ENCODE data around the gene GRAMD1C.

Gene GRAMD1C

DNA sequence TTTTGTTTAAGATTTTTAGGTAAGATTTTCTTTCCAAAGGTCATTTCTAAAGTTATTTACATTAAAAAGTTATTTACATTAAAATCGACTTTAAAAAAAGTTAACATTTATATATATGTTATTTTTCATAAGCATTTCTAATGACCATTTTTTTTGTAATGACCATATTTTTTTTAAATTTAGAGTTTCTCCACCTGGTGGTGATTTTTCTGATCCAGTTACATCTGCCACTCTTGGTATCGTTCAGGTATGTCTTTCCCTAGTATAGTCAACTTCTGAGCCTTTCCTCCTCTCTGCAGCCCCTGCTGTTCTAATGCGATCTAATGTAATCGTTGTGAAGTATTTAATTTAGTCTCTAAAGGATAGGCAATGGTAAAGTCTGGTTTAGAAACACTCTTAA lies 42.9 kb upstream of the GRAMD1C start:
- Histone ChIP-seq H3K4me3 (ENCODE audit: insufficient read depth, low read length, poor library complexity, severe bottlenecking) (no peak overlapping the region), H3F3A (ENCODE audit: insufficient read depth) (no peaks in the 10 kb centered on the region), H2AFZ (ENCODE audit: low read depth, low read length, severe bottlenecking) (no peak overlapping the region), H3K27ac (ENCODE audit: low read depth, low read length) (no peak overlapping the region), H4K20me1 (ENCODE audit: low read depth, low read length) (no peaks in the 10 kb centered on the region), H3K9me2 (replicated peaks; ENCODE audit: insufficient read depth, low read length) (no peaks in the 10 kb centered on the region), H3K36me3 (ENCODE audit: low read length) (peaks cover 21% of the 10 kb centered on the region; the same call in 1 of the 2 replicates), H3K4me2 (ENCODE audit: low read depth, low read length, poor library complexity, severe bottlenecking) (no peak overlapping the region), H3K79me2 (ENCODE audit: insufficient read depth, low read length) (no peaks in the 10 kb centered on the region), H3K9ac (ENCODE audit: low read length) (no peak overlapping the region), H3K9me3 (ENCODE audit: insufficient read depth, low read length) (no peaks in the 10 kb centered on the region), H3K27me3 (ENCODE audit: low read length) (no peaks in the 10 kb centered on the region)
- TF ChIP-seq EZH2phosphoT487 (conservative IDR thresholded peaks at IDR 0.05; ENCODE audit: low read length): no peak
- TF ChIP-seq, protein P1, sequence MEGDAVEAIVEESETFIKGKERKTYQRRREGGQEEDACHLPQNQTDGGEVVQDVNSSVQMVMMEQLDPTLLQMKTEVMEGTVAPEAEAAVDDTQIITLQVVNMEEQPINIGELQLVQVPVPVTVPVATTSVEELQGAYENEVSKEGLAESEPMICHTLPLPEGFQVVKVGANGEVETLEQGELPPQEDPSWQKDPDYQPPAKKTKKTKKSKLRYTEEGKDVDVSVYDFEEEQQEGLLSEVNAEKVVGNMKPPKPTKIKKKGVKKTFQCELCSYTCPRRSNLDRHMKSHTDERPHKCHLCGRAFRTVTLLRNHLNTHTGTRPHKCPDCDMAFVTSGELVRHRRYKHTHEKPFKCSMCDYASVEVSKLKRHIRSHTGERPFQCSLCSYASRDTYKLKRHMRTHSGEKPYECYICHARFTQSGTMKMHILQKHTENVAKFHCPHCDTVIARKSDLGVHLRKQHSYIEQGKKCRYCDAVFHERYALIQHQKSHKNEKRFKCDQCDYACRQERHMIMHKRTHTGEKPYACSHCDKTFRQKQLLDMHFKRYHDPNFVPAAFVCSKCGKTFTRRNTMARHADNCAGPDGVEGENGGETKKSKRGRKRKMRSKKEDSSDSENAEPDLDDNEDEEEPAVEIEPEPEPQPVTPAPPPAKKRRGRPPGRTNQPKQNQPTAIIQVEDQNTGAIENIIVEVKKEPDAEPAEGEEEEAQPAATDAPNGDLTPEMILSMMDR (IDR thresholded peaks at IDR 0.05; ENCODE audit: insufficient read depth, low read length, poor library complexity, severe bottlenecking): no peak

DNA sequence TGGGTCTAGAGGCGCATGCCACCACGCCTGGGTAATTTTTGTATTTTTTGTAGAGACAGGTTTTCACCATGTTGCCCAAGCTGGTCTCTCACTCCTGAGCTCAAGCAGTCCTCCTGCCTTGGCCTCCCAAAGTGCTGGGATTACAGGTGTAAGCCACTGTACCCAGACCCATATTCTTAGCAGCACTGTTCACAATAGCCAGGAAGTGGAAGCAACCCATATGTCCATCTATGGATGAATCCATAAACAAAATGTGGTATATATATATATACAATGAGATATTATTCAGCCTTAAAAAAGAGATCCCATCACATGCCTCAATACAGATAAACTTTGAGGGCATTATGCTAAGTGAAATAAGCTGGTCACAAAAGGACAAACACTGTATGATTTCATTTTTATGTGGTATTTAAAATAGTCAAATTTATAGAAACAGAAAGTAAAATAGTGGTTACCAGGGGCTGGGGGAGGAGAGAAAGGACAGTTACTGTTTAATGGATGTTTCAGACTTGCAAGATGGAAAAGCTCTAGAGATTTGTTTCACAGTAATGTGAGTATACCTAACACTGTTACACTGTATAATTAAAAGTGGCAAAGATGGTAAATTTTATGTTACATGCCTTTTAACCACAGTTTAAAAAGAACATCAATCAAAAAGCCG lies 35.7 kb upstream of the GRAMD1C start:
- Histone ChIP-seq H3K9me3 (ENCODE audit: insufficient read depth, low read length) (no peaks in the 10 kb centered on the region), H3K27ac (ENCODE audit: low read depth, low read length) (no peak overlapping the region), H3K4me2 (ENCODE audit: low read depth, low read length, poor library complexity, severe bottlenecking) (no peak overlapping the region), H4K20me1 (ENCODE audit: low read depth, low read length) (no peaks in the 10 kb centered on the region), H3K79me2 (ENCODE audit: insufficient read depth, low read length) (no peaks in the 10 kb centered on the region), H3K9me2 (replicated peaks; ENCODE audit: insufficient read depth, low read length) (no peaks in the 10 kb centered on the region), H3F3A (ENCODE audit: insufficient read depth) (0 out of 2 replicates have a peak, but pooled peaks cover 6% of the 10 kb centered on the region), H3K36me3 (ENCODE audit: low read length) (peaks cover 30% of the 10 kb centered on the region; the same call in 1 of the 2 replicates), H3K4me3 (ENCODE audit: insufficient read depth, low read length, poor library complexity, severe bottlenecking) (no peak overlapping the region), H3K27me3 (ENCODE audit: low read length) (no peaks in the 10 kb centered on the region), H2AFZ (ENCODE audit: low read depth, low read length, severe bottlenecking) (no peak overlapping the region), H3K9ac (ENCODE audit: low read length) (no peak overlapping the region)
- no peak for TF ChIP-seq EZH2phosphoT487 (conservative IDR thresholded peaks at IDR 0.05; ENCODE audit: low read length)
- TF ChIP-seq, protein P1 (IDR thresholded peaks at IDR 0.05; ENCODE audit: insufficient read depth, low read length, poor library complexity, severe bottlenecking): no peak

DNA sequence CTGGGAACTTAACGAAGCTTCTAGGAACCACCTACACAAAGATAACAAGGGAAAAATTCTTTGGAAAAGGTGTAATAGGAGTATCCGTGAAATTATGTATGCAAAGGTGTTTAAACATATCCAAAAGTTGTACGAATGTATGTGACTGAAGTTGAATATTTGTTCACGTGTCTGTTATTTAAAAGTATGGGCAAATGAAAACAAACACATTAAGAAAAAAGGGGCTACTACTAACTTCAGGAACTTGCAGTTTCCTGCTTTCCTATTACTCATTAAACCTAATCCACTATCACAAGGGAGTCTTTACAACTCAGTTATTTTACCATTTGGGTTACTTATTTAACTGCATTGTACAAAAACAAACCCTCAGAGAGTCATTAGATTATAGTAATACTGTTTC lies 33.9 kb upstream of the GRAMD1C start:
- Histone ChIP-seq H3K9me2 (replicated peaks; ENCODE audit: insufficient read depth, low read length) (no peaks in the 10 kb centered on the region), H3F3A (ENCODE audit: insufficient read depth) (0 out of 2 replicates have a peak, but pooled peaks cover 6% of the 10 kb centered on the region), H2AFZ (ENCODE audit: low read depth, low read length, severe bottlenecking) (no peak overlapping the region), H3K27me3 (ENCODE audit: low read length) (no peaks in the 10 kb centered on the region), H3K4me2 (ENCODE audit: low read depth, low read length, poor library complexity, severe bottlenecking) (no peak overlapping the region), H3K4me3 (ENCODE audit: insufficient read depth, low read length, poor library complexity, severe bottlenecking) (no peak overlapping the region), H3K27ac (ENCODE audit: low read depth, low read length) (no peak overlapping the region), H3K9me3 (ENCODE audit: insufficient read depth, low read length) (no peaks in the 10 kb centered on the region), H3K79me2 (ENCODE audit: insufficient read depth, low read length) (no peaks in the 10 kb centered on the region), H3K9ac (ENCODE audit: low read length) (no peak overlapping the region), H3K36me3 (ENCODE audit: low read length) (peaks cover 23% of the 10 kb centered on the region; the same call in 1 of the 2 replicates), H4K20me1 (ENCODE audit: low read depth, low read length) (no peaks in the 10 kb centered on the region)
- no peak for TF ChIP-seq EZH2phosphoT487 (conservative IDR thresholded peaks at IDR 0.05; ENCODE audit: low read length)
- TF ChIP-seq, protein P1 (IDR thresholded peaks at IDR 0.05; ENCODE audit: insufficient read depth, low read length, poor library complexity, severe bottlenecking): no peak

All from SU-DHL-6 (cell line).